ENCODE results near the gene JPH2. TPM values are rescaled to one million over a fixed set of nuclear protein-coding genes. Genes with fewer than 3 reads are reported as not detected.
A peak's percentile ranks its signal among the peaks of the same experiment; 100 is the strongest.

The JPH2 gene
- total and polyA plus RNA-seq, 10 of the 15 experiments (the other 5 are each of a cell fraction or from before 2014, with no cell fraction given) = 0.16 TPM; not detected in 9

- TF ChIP-seq ZNF687 (IDR thresholded peaks at IDR 0.05) (peak; percentile 61; the same call in 1 of the 2 replicates), JUNB (IDR thresholded peaks at IDR 0.05) (peak; percentile 11; the same call in 1 of the 2 replicates), MTA2 (IDR thresholded peaks at IDR 0.05; ENCODE audit: low read depth) (peak; percentile 89), BMI1 (IDR thresholded peaks at IDR 0.05; ENCODE audit: borderline replicate concordance) (peak; percentile 48; the same call in 1 of the 2 replicates), KLF5 (IDR thresholded peaks at IDR 0.05; ENCODE audit: partially characterized antibody) (peak; percentile 54), BHLHE40 (IDR thresholded peaks at IDR 0.05; ENCODE audit: borderline replicate concordance in 1 of 2, low read depth in 2 of 2, low read length in 1 of 2) (peak in 1 of 2 experiments; percentile 23; a peak in 1 of 4 replicates), ZNF384 (IDR thresholded peaks at IDR 0.05; ENCODE audit: borderline replicate concordance, low read depth, low read length) (no peak), ZBTB40 (IDR thresholded peaks at IDR 0.05; ENCODE audit: borderline replicate concordance) (no peak), NRF1 (conservative IDR thresholded peaks at IDR 0.05; ENCODE audit: low read depth, low read length) (no peak), CREM (IDR thresholded peaks at IDR 0.05; ENCODE audit: low read depth) (peak; percentile 70), ZBED1 (IDR thresholded peaks at IDR 0.05; ENCODE audit: borderline replicate concordance) (no peak), CREB1 (IDR thresholded peaks at IDR 0.05; ENCODE audit: low read depth) (peak; percentile 66), SP1 (IDR thresholded peaks at IDR 0.05; ENCODE audit: low read depth, low read length) (peak; percentile 46), EP300 (IDR thresholded peaks at IDR 0.05; ENCODE audit: borderline replicate concordance in 1 of 2, control insufficient read depth in 1 of 2, low read depth in 2 of 2, low read length in 2 of 2) (peak; percentile 77 to 91), ZNF207 (IDR thresholded peaks at IDR 0.05; ENCODE audit: borderline replicate concordance) (no peak), CHD1 (IDR thresholded peaks at IDR 0.05; ENCODE audit: low read depth, low read length) (peak; percentile 65; the same call in 1 of the 2 replicates), ASH2L (IDR thresholded peaks at IDR 0.05; ENCODE audit: borderline replicate concordance, low read depth) (0 out of 2 replicates have a peak, but pooled peaks have one; percentile 43)
Observed at GRCh38 chr20:44069203-44070011, 117.6 kb downstream of the JPH2 start (continued).

Data from GM12878 (cell line).